GM12874 (cell line): ENCODE data around the gene IMMP2L.

ENCODE experiments used
- TF ChIP-seq, protein P1 (sequence below): IDR thresholded peaks from 2 replicates; pipeline ENCODE4 v1.5.1; 2011; ENCODE audit warnings: low read depth, mild to moderate bottlenecking, control low read depth, low read length, moderate library complexity; ENCODE audit not compliant: insufficient read depth

Gene IMMP2L

DNA sequence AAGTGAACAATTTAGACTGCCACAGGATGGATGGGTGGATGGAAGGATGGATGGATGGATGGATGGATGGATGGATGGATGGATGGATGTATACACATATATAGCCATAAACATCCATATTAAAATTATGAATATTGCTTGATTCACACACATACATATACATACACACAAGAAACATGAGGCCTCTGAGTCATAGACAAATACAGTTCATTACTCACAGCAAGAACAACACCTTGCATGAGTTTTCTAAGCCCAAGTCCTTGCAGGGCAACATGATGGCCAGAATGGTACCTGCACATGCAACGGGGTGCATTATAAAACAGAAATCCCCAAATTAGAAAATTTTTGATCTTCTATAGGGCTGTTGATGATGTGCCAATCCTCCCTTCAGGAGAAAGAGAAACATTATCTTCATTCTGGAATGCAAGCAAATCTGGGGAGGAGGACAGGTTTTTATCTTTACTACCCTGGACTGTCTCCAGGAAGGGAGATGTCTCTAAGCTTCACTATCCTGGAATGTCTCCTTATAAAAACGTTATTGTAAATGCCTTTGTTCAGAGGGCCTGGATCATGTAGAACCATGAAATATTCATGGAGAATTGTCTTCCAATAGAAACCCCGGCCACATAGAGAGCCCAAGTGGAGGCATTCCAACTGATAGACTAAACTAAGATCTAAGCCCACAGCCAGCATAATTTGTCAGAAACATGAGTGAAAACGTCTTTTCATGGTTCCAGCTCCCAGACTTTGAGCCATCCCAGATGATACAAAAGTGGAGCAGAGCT, 709.9 kb downstream of the IMMP2L start:
- TF ChIP-seq, protein P1, sequence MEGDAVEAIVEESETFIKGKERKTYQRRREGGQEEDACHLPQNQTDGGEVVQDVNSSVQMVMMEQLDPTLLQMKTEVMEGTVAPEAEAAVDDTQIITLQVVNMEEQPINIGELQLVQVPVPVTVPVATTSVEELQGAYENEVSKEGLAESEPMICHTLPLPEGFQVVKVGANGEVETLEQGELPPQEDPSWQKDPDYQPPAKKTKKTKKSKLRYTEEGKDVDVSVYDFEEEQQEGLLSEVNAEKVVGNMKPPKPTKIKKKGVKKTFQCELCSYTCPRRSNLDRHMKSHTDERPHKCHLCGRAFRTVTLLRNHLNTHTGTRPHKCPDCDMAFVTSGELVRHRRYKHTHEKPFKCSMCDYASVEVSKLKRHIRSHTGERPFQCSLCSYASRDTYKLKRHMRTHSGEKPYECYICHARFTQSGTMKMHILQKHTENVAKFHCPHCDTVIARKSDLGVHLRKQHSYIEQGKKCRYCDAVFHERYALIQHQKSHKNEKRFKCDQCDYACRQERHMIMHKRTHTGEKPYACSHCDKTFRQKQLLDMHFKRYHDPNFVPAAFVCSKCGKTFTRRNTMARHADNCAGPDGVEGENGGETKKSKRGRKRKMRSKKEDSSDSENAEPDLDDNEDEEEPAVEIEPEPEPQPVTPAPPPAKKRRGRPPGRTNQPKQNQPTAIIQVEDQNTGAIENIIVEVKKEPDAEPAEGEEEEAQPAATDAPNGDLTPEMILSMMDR, result no peak

DNA sequence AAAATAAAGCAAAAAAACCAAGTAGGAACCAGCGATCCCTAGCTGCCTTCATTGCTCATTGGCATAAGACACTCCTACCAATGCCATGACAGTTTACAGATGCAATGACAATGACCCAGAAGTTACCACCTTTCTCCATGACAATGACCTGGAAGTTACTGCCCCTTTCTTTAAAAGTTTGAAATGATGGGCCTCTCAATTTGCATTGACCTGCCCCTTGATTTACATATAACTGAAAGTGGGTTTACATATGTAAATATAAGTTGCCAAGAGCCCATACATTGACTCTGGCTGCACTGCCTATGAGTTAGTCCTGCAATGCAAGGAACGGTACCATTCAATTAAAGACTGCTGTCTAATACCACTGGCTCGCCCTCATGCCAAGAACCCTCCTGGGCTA, 712.1 kb downstream of the IMMP2L start:
- TF ChIP-seq, protein P1, result no peak

DNA sequence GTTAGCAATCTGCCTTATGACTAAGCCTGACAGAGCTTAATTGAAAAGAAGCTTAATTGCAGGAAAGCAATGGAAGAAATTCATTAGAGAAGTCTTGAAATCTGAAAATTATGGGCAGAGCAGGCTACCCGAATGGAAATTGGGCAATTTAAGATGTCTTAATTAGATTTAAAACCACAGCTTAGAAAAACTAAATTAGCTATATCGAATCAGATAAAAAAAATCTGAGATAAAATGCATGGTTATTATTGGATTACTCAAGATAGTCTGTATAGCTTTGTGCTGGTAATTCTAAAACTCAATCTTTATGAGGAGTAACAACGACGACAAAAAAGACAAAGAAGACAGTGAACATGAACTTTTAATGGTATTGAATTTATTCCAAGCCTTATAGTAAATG, 719.5 kb downstream of the IMMP2L start:
- TF ChIP-seq, protein P1, result no peak

DNA sequence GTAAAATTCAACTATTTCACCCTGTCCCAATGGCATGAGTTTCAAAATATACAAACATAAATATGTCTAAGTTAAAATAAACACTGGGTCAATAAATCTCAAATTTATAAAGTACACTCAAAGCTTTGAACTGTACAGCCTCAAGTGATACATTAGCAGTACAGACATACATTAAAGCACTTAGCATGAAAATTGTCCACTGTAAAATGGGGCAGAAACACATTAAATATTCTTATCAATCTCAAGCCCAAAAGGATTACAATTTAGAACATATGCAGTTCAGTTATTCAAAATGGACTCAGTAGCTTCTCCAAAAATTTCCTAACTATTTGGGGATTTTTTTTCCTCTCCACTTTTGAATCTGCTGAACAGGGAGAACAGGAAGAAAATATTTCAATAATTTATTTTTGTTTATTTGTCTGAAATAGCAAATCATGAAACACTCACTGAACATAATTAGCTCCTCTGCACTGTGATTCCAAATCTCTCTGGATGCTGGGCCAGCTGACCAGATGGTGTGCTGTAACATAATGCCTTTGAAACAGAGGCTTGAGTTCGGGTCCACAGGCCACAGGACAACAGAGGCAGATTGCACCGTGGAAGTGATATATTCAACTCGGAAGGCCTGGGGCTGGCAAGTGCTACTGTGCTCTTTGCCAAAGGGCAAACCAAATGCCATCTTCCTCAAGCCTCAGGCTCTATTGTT, 720.3 kb downstream of the IMMP2L start:
- TF ChIP-seq, protein P1, result no peak

DNA sequence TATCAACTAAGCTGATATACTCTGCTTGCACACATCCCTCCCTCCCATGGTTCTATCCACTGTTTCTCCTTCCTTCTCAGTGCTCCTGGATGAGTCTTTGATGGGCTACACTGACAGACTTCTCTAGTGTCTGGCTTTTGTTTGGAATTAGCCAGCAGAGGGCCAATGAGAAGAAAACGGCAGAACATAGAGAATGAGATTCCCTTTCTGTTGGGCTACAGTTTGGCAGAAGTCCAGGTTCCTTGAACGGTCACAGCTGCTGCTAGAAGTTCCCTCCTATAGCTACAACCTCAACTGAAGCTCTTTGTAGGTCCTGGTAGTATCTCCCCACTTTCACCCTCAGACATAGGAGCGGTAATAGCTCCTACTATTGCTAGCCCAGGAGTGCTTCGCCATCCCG, 722.4 kb downstream of the IMMP2L start:
- TF ChIP-seq, protein P1, result no peak

DNA sequence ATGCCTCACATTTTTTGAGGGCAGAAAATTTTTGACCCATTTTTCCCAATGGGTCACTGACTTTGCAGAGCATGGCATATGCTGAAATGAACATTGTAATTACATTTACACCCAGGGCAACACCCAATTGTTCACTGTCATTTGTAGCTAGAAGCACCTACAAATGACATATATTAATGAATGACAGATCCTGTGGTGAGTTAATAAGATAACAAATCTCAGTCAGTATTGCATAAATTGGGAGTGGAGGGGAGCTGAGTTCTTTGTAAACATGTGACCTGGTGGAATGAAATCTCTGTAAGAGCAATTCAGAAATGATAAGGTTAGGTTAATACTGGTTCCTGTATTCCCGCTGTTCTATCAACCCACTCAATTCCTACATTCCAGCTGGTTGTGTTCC, 726.4 kb downstream of the IMMP2L start:
- TF ChIP-seq, protein P1, result no peak

DNA sequence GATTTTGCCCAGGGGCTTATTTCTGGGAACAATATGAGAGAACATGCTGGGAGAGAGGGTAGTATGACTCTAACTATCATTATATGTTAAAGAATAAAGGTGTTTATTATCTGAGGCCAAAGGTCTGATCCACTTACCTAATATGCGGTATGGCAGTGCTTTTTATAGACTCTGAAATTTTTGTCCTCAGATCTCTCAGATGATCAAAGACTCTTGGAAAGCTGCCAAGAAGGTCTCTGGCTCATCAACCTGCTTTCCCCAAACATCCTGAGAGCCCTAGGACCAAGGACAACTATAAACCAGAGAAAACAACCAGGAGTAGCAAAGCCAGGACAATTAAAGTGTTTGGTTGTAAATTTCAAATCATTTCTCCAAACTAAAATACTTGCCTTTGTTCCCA, 727.1 kb downstream of the IMMP2L start:
- TF ChIP-seq, protein P1, result no peak
